Colonic mucosa (tissue), 4 donors: Measurements from ENCODE around the gene ARHGAP15. TPM values are rescaled to one million over a fixed set of nuclear protein-coding genes. Genes with fewer than 3 reads are reported as not detected.

Source experiments
- DNase-seq: peaks from one replicate; pipeline ENCODE4 v3.0.0-alpha.2; 2020
- H3K27ac ChIP-seq: fragments of 200-600 bp; one replicate; pipeline ENCODE4 v1.8.0; 2021
- H3K27me3 ChIP-seq: fragments of 200-600 bp; one replicate; pipeline ENCODE4 v1.8.0; 2021
- H3K36me3 ChIP-seq: fragments of 200-600 bp; one replicate; pipeline ENCODE4 v1.8.0; 2021
- H3K4me1 ChIP-seq: fragments of 200-600 bp; one replicate; pipeline ENCODE4 v1.8.0; 2021; ENCODE audit warnings: mild to moderate bottlenecking
- H3K4me3 ChIP-seq: fragments of 200-600 bp; one replicate; pipeline ENCODE4 v1.8.0; 2021
- H3K9ac ChIP-seq, 2 donors: one replicate each; pipeline ENCODE4 v1.7.0; 2013; ENCODE audit warnings: control low read depth in 2 of 2, low read depth in 2 of 2, low read length in 2 of 2
- H3K9me3 ChIP-seq: fragments of 200-600 bp; one replicate; pipeline ENCODE4 v1.8.0; 2021
- CTCF ChIP-seq: fragments of 200-600 bp; IDR thresholded peaks from one replicate; pipeline ENCODE4 v1.8.0; 2022; ENCODE audit warnings: antibody characterized with exemption, mild to moderate bottlenecking
- intact Hi-C: fragments of 100-400 bp; cut with DNase I; formaldehyde crosslinking; loops from one replicate; pipeline ENCODE4 v1.14.1; 2022
- total RNA-seq, 2 donors: library from RNA; stranded (reverse); fragmentation: NEBNext Ultra II Directional in 1 of 2; extraction: Animal tissue kit (Norgen Biotek cat#: 25700) in 1 of 2; gene quantifications; one replicate each; pipeline ENCODE4 v1.2.1, GENCODE V29; 2021
- donor health status: healthy.
- donor health status: DM: no; HTN: no; CAD: no.
- donor health status: DM: no; HTN: no; CAD: no.

The ARHGAP15 gene
- total RNA-seq, 2 donors from 2014 or later, result 1.6 to 3.7 TPM

GRCh38 chr2:143394062-143394461 lies 264.8 kb downstream of the ARHGAP15 start:
- intact Hi-C loops, result no loop called here
- no peak overlapping the region for H3K9ac ChIP-seq
- DNase-seq, result no peak
- H3K9me3 ChIP-seq, result no peaks in the 10 kb centered on the region
- H3K27ac ChIP-seq, result no peak overlapping the region
- no peak for TF ChIP-seq CTCF
- no peaks in the 10 kb centered on the region for H3K36me3 ChIP-seq
- no peaks in the 10 kb centered on the region for H3K4me1 ChIP-seq
- H3K4me3 ChIP-seq, result no peak overlapping the region
- H3K27me3 ChIP-seq, result no peaks in the 10 kb centered on the region

GRCh38 chr2:143397884-143398614 lies 268.8 kb downstream of the ARHGAP15 start:
- H3K27me3 ChIP-seq, result no peaks in the 10 kb centered on the region
- no peak for DNase-seq
- TF ChIP-seq CTCF, result no peak
- H3K4me3 ChIP-seq, result no peak overlapping the region
- H3K4me1 ChIP-seq, result no peaks in the 10 kb centered on the region
- H3K9me3 ChIP-seq, result no peaks in the 10 kb centered on the region
- intact Hi-C loops, result no loop called here
- H3K9ac ChIP-seq, result no peak overlapping the region
- no peaks in the 10 kb centered on the region for H3K36me3 ChIP-seq
- no peak overlapping the region for H3K27ac ChIP-seq

- H3K9ac ChIP-seq, result no peak overlapping the region
- H3K4me1 ChIP-seq, result no peaks in the 10 kb centered on the region
- H3K27me3 ChIP-seq, result no peaks in the 10 kb centered on the region
- H3K4me3 ChIP-seq, result no peak overlapping the region
- TF ChIP-seq CTCF, result no peak
- no peak for DNase-seq
- H3K36me3 ChIP-seq, result no peaks in the 10 kb centered on the region
- no peak overlapping the region for H3K27ac ChIP-seq
- no peaks in the 10 kb centered on the region for H3K9me3 ChIP-seq
- intact Hi-C loops, result no loop called here
Observed at GRCh38 chr2:143398781-143399180, 269.6 kb downstream of the ARHGAP15 start.

GRCh38 chr2:143399631-143400069 lies 270.4 kb downstream of the ARHGAP15 start:
- Histone ChIP-seq H3K4me3 (no peak overlapping the region), H3K4me1 (no peaks in the 10 kb centered on the region), H3K36me3 (no peaks in the 10 kb centered on the region), H3K27me3 (no peaks in the 10 kb centered on the region), H3K27ac (no peak overlapping the region), H3K9me3 (no peaks in the 10 kb centered on the region), H3K9ac (no peak overlapping the region)
- intact Hi-C loops, result no loop called here
- TF ChIP-seq CTCF, result no peak
- no peak for DNase-seq

GRCh38 chr2:143401861-143402260 lies 272.6 kb downstream of the ARHGAP15 start:
- Histone ChIP-seq H3K27me3 (no peaks in the 10 kb centered on the region), H3K36me3 (no peaks in the 10 kb centered on the region), H3K4me3 (no peak overlapping the region), H3K9ac (no peak overlapping the region), H3K4me1 (no peaks in the 10 kb centered on the region), H3K9me3 (no peaks in the 10 kb centered on the region), H3K27ac (no peak overlapping the region)
- DNase-seq, result no peak
- intact Hi-C loops, result no loop called here
- TF ChIP-seq CTCF, result no peak
